GM12878 (cell line): ENCODE results near the gene BCKDHA. TPM values are rescaled to one million over a fixed set of nuclear protein-coding genes. Genes with fewer than 3 reads are reported as not detected.

Source experiments
- ATAC-seq: fragments of 200-7000 bp; cut with Tn5 transposase; 3 replicates; pipeline ENCODE4 v1.9.1; 2020; ENCODE audit warnings: mild to moderate bottlenecking, moderate library complexity
- BruUV-seq: library from RNA; stranded (reverse); fragments of 400-500 nt; replicated peaks from 2 replicates; lab custom pipeline; 2021; lab: Mats Ljungman, UMichigan
- CTCF ChIA-PET: fragments of 300-600 bp; sonication (Branson Sonifier 250); formaldehyde crosslinking; extraction: SDS; loops from one replicate; lab custom pipeline; 2021; ENCODE audit warnings: inconsistent platforms; lab: Yijun Ruan, JAX
- POLR2A ChIA-PET: fragments of 350-600 bp; formaldehyde crosslinking; extraction: SDS; loops from one replicate; lab custom pipeline; 2021; ENCODE audit warnings: inconsistent platforms; lab: Charles Lee
- RAD21 ChIA-PET: fragments of 300-600 bp; sonication (Branson Sonifier 250); formaldehyde crosslinking; loops from one replicate; lab custom pipeline; 2023; ENCODE audit warnings: antibody characterized with exemption; ENCODE audit not compliant: unreplicated experiment; lab: Charles Lee
- SMC1A ChIA-PET: fragments of 300-600 bp; sonication (Branson Sonifier 250); formaldehyde crosslinking; loops from one replicate; lab custom pipeline; 2023; ENCODE audit not compliant: unreplicated experiment, uncharacterized antibody; lab: Charles Lee
- DNase-seq: peaks from one replicate; pipeline ENCODE4 v3.0.0-alpha.2; 2011; ENCODE audit warnings: low read depth, low spot score
- FAIRE-seq: peaks from 3 replicates; lab custom pipeline; 2011; peaks lifted over from hg19 to GRCh38; lab: Jason Lieb, UNC
- H2AFZ ChIP-seq: 2 replicates; pipeline ENCODE4 v1.6.0; 2011; ENCODE audit warnings: low read depth, low read length, control low read depth; ENCODE audit not compliant: control insufficient read depth
- H3K27ac ChIP-seq: 2 replicates; pipeline ENCODE4 v1.5.1; 2011; ENCODE audit warnings: control low read depth; ENCODE audit not compliant: control insufficient read depth, insufficient read depth
- H3K27me3 ChIP-seq, 2 experiments: replicated peaks in 1 of 2; 2 replicates each; pipeline versions ENCODE4 v1.6.0 to v1.6.1; 2011; ENCODE audit warnings: low read length in 1 of 2; ENCODE audit not compliant: control insufficient read depth in 2 of 2, insufficient read depth in 2 of 2
- H3K36me3 ChIP-seq, 2 experiments: 2 replicates each; pipeline ENCODE4 v1.5.1; 2011; ENCODE audit warnings: low read length in 1 of 2; ENCODE audit not compliant: control insufficient read depth in 2 of 2, insufficient read depth in 2 of 2
- H3K4me1 ChIP-seq: 2 replicates; pipeline ENCODE4 v1.6.1; 2011; ENCODE audit warnings: mild to moderate bottlenecking, low read length, moderate library complexity, mixed read lengths; ENCODE audit not compliant: control insufficient read depth, insufficient read depth
- H3K4me2 ChIP-seq: 2 replicates; pipeline ENCODE4 v1.6.0; 2011; ENCODE audit warnings: control low read depth; ENCODE audit not compliant: control insufficient read depth, insufficient read depth
- H3K4me3 ChIP-seq: fragments of 200-600 bp; sonication (generic); 2 replicates; pipeline ENCODE4 v1.5.1; 2016
- H3K79me2 ChIP-seq: 2 replicates; pipeline ENCODE4 v1.6.0; 2011; ENCODE audit warnings: low read length; ENCODE audit not compliant: control insufficient read depth, insufficient read depth
- H3K9ac ChIP-seq: 2 replicates; pipeline ENCODE4 v1.8.0; 2011; ENCODE audit warnings: low read length, control low read depth, mixed read lengths; ENCODE audit not compliant: control insufficient read depth, insufficient read depth
- H3K9me3 ChIP-seq: replicated peaks from 3 replicates; pipeline ENCODE4 v1.5.1; 2011; ENCODE audit warnings: mild to moderate bottlenecking, low read length; ENCODE audit not compliant: control insufficient read depth, insufficient read depth
- H4K20me1 ChIP-seq: 2 replicates; pipeline ENCODE4 v1.6.0; 2011; ENCODE audit not compliant: control insufficient read depth, insufficient read depth
- CHD4 ChIP-seq: fragments of 200-600 bp; sonication (generic); IDR thresholded peaks from 2 replicates; pipeline ENCODE4 v1.6.1; 2016; ENCODE audit warnings: mild to moderate bottlenecking
- DPF2 ChIP-seq: fragments of 450-650 bp; IDR thresholded peaks from 2 replicates; pipeline ENCODE4 v1.6.1; 2017; ENCODE audit warnings: mild to moderate bottlenecking
- FOXM1 ChIP-seq: IDR thresholded peaks from 2 replicates; pipeline ENCODE4 v1.6.1; 2012; ENCODE audit warnings: low read depth, mild to moderate bottlenecking, inconsistent platforms, low read length, moderate library complexity
- HDGF ChIP-seq: fragments of 450-650 bp; IDR thresholded peaks from 2 replicates; pipeline ENCODE4 v1.6.1; 2016; ENCODE audit warnings: antibody characterized with exemption
- MEF2B ChIP-seq: fragments of 450-650 bp; IDR thresholded peaks from 2 replicates; pipeline ENCODE4 v1.6.1; 2018; ENCODE audit warnings: mild to moderate bottlenecking, moderate library complexity; ENCODE audit not compliant: partially characterized antibody, poor library complexity, severe bottlenecking
- NFXL1 ChIP-seq: fragments of 450-650 bp; IDR thresholded peaks from 2 replicates; pipeline ENCODE4 v1.6.1; 2017; ENCODE audit warnings: antibody characterized with exemption, mild to moderate bottlenecking, borderline replicate concordance
- NFYA ChIP-seq: IDR thresholded peaks from 2 replicates; pipeline ENCODE4 v1.6.1; 2011; ENCODE audit warnings: low read depth, mild to moderate bottlenecking, low read length, improper control_type of control experiment, borderline replicate concordance
- PAX5 ChIP-seq: IDR thresholded peaks from 2 replicates; pipeline ENCODE4 v1.6.1; 2011; ENCODE audit warnings: low read depth, low read length, borderline replicate concordance
- POU2F2 ChIP-seq: IDR thresholded peaks from 3 replicates; pipeline ENCODE4 v1.6.1; 2011; ENCODE audit warnings: low read depth, mild to moderate bottlenecking, low read length, borderline replicate concordance
- SREBF1 ChIP-seq: IDR thresholded peaks from 2 replicates; pipeline ENCODE4 v1.6.1; 2012; ENCODE audit warnings: mild to moderate bottlenecking, low read length
- STAT3 ChIP-seq: IDR thresholded peaks from 2 replicates; pipeline ENCODE4 v1.6.1; 2011; ENCODE audit warnings: low read depth, low read length, improper control_type of control experiment
- TCF3 ChIP-seq: IDR thresholded peaks from 2 replicates; pipeline ENCODE4 v1.6.1; 2012; ENCODE audit warnings: low read depth, mild to moderate bottlenecking, low read length, borderline replicate concordance; ENCODE audit not compliant: insufficient read depth
- ZNF687 ChIP-seq: fragments of 450-650 bp; IDR thresholded peaks from 2 replicates; pipeline ENCODE4 v1.6.1; 2017; ENCODE audit warnings: mild to moderate bottlenecking, moderate library complexity
- WGBS: methylation state at CpG from one replicate; pipeline ENCODE4 v1.1.6; 2016; ENCODE audit warnings: low lambda C conversion rate; ENCODE audit not compliant: insufficient replicate concordance, insufficient coverage; ENCODE audit errors: missing lambda C conversion rate; 5-methylcytosine and 5-hydroxymethylcytosine counted together
- in situ Hi-C: fragments of 300-500 bp; cut with MboI; formaldehyde crosslinking; loops from 9 replicates; pipeline ENCODE4 v1.14.3; 2018; ENCODE audit warnings: mixed read lengths
- intact Hi-C: fragments of 100-400 bp; cut with micrococcal nuclease; formaldehyde crosslinking; loops from one replicate; pipeline ENCODE4 v1.14.2; 2022; ENCODE audit not compliant: unreplicated experiment
- polyA plus RNA-seq, 11 experiments: library from polyadenylated mRNA; depleted of rRNA in 4 of 11; unstranded in 6 of 11; stranded (reverse) in 5 of 11; fragments of >200 nt; fragmentation: Nextera tagmentation in 4 of 11; fragmentation: Illumina TruSeq in 1 of 11; extraction: Ambion mirVana in 4 of 11; extraction: Trizol in 1 of 11; gene quantifications; 1 replicate in 1 of 11; 2 replicates in 10 of 11; pipeline versions ENCODE4 v1.2.1 to v1.2.3, GENCODE V29; 2011 to 2016; ENCODE audit warnings: inconsistent platforms in 2 of 11, missing spikeins in 2 of 11, low read depth in 1 of 11
- total RNA-seq, 4 experiments: library from RNA; depleted of rRNA in 3 of 4; stranded (reverse); fragments of >200 nt in 3 of 4; fragmentation: Illumina TruSeq in 1 of 4; extraction: Trizol in 1 of 4; gene quantifications; 2 replicates each; pipeline versions ENCODE4 v1.2.1 to v1.2.3, GENCODE V29; 2013 to 2021
- TF ChIP-seq, protein P1 (sequence below): fragments of 450-650 bp; formaldehyde crosslinking; IDR thresholded peaks from 2 replicates; pipeline ENCODE4 v1.4.0; 2022; ENCODE audit warnings: mild to moderate bottlenecking, moderate library complexity

The BCKDHA gene
- total and polyA plus RNA-seq, 10 of the 15 experiments (the other 5 are each of a cell fraction or from before 2014, with no cell fraction given) = 9.9 to 107 (median 46.4) TPM

- TF ChIP-seq FOXM1 (no peak), SREBF1 (no peak), PAX5 (no peak), CHD4 (no peak), DPF2 (no peak), STAT3 (no peak), HDGF (no peak)
- TF ChIP-seq, protein P1, sequence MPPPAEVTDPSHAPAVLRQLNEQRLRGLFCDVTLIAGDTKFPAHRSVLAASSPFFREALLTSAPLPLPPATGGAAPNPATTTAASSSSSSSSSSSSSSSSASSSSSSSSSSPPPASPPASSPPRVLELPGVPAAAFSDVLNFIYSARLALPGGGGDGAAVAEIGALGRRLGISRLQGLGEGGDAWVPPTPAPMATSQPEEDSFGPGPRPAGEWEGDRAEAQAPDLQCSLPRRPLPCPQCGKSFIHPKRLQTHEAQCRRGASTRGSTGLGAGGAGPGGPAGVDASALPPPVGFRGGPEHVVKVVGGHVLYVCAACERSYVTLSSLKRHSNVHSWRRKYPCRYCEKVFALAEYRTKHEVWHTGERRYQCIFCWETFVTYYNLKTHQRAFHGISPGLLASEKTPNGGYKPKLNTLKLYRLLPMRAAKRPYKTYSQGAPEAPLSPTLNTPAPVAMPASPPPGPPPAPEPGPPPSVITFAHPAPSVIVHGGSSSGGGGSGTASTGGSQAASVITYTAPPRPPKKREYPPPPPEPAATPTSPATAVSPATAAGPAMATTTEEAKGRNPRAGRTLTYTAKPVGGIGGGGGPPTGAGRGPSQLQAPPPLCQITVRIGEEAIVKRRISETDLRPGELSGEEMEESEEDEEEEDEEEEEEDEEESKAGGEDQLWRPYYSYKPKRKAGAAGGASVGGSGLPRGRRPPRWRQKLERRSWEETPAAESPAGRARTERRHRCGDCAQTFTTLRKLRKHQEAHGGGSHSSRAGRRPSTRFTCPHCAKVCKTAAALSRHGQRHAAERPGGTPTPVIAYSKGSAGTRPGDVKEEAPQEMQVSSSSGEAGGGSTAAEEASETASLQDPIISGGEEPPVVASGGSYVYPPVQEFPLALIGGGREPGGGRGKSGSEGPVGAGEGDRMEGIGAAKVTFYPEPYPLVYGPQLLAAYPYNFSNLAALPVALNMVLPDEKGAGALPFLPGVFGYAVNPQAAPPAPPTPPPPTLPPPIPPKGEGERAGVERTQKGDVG (CRISPR knock-in tag) = no peak
Observed at GRCh38 chr19:41441321-41441945, 43.8 kb downstream of the BCKDHA start (continued).

DNA sequence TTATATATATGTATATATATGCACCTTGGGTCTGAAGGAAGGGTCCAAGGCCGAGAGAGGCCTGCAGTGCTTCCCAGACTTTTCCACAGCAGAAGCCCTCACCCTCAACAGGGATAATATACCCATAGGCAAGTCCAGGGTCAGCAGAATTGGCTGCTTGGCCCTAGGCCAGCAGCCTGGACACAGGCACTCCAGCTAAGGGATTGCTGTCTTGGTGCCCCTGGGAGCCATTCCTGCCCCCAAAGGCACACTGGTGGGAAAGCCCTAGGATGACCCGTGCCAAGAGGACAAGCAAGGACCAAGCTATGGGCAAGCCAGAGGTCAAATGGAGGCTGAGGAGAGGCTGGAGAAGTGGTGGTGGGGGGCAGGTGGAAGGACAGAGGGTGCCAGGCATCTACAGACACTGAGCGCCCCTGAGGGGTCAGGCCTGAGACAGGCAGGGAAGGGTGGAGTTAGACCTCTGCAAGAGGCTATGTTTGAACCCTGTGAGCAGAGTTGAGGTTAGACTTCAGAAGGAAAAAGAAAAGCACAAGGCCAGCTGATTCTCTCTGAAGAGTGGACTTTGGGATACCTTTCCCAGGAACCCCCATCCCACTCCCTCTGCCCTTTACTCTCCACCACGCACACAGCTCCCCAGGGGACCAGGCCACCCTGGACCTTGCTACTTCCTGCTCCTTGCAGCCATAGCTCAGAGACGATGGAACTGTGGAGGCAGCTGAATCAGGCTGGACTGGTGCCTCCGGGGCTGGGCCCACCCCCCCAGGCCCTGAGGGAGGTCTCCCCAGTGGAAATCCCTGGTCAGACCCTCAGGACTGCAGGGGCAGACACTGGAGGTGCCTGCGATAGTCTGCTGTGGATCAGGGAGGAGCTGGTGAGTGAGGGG is 45.1 kb downstream of the BCKDHA start, which contains the start of gene ERICH4:
Gene ERICH4, plus strand, starts transcription at position 684 of the 883 bp plus-strand sequence. Its CDS starts 14 bp downstream, at position 698.
- ATAC-seq = no peak
- no TSS peak for BruUV-seq
- POLR2A ChIA-PET = no interaction called here
- TF ChIP-seq ZNF687 (no peak), MEF2B (no peak), TCF3 (no peak), NFXL1 (no peak), NFYA (no peak), POU2F2 (no peak)
- no peak for FAIRE-seq
- H3K4me3 ChIP-seq = no peak within 1 kb of the TSS
- H3K36me3 ChIP-seq = no peaks in the 10 kb centered on the region; a peak in 1 of 4 replicates
- in situ Hi-C loops = loop anchor here (10.0 kb wide), 2 partner anchors 92 to 132 kb away; partner anchors contain the start of gene CEACAM21
- no peaks in the 10 kb centered on the region for H4K20me1 ChIP-seq
- H3K4me2 ChIP-seq = no peak within 1 kb of the TSS
- SMC1A ChIA-PET = no interaction called here
- H3K27me3 ChIP-seq = no peaks in the 10 kb centered on the region
- peaks cover 2% of the 10 kb centered on the region for H3K79me2 ChIP-seq
- no peaks in the 10 kb centered on the region for H3K9me3 ChIP-seq
- no peak within 1 kb of the TSS for H3K9ac ChIP-seq
- H2AFZ ChIP-seq = no peak within 1 kb of the TSS; the same call in 1 of the 2 replicates
- H3K4me1 ChIP-seq = no peaks in the 10 kb centered on the region; the same call in 1 of the 2 replicates
- no peak for DNase-seq
- H3K27ac ChIP-seq = no peak within 1 kb of the TSS
- WGBS = 33% methylated on average over 7 of the region's 7 CpGs
- intact Hi-C loops = no loop called here
- CTCF ChIA-PET = interaction anchor here (0.8 to 1.3 kb wide), 2 partner anchors 84 to 128 kb away, joined by 3 read pairs; no protein-coding TSS in a partner anchor
- RAD21 ChIA-PET = interaction anchor here (0.8 kb wide), 1 partner anchor 135 kb away, joined by 3 read pairs; no protein-coding TSS in a partner anchor
